ENCODE data around the gene GABBR2. TPM values are rescaled to one million over a fixed set of nuclear protein-coding genes. Genes with fewer than 3 reads are reported as not detected.

GABBR2 gene
- total and polyA plus RNA-seq, 2 of the 8 experiments (the other 6 are each of a cell fraction or from before 2014, with no cell fraction given): 0.50 to 1.2 TPM

GRCh38 chr9:98549401-98549800, 159.3 kb downstream of the GABBR2 start:
- Histone ChIP-seq H3K79me1 (ENCODE audit: low read depth, low read length) (no peaks in the 10 kb centered on the region), H3K9ac (replicated peaks in 1 of 4; ENCODE audit: extremely low read depth in 1 of 4, low read depth in 3 of 4, low read length in 3 of 4) (no peak overlapping the region), H4K5ac (ENCODE audit: insufficient read length, low read depth, low read length) (no peak overlapping the region), H2BK5ac (ENCODE audit: low read depth, low read length) (no peak overlapping the region), H2BK120ac (replicated peaks; ENCODE audit: low read depth, low read length) (no peak overlapping the region), H3K4me2 (ENCODE audit: insufficient read depth in 1 of 2, low read depth in 2 of 2, low read length in 2 of 2) (no peak overlapping the region), H3K23me2 (ENCODE audit: low read depth, low read length) (no peaks in the 10 kb centered on the region), H3K79me2 (ENCODE audit: control insufficient read depth in 1 of 2, insufficient read depth in 2 of 2, low read length in 2 of 2) (no peaks in the 10 kb centered on the region), H4K20me1 (replicated peaks in 1 of 2; ENCODE audit: control insufficient read depth in 1 of 2, insufficient read depth in 2 of 2, low read length in 2 of 2) (no peaks in the 10 kb centered on the region), H2BK12ac (ENCODE audit: low read depth, low read length) (no peak overlapping the region), H2BK15ac (ENCODE audit: low read length) (no peak overlapping the region), H4K8ac (ENCODE audit: extremely low read depth, insufficient read depth, low read length) (no peak overlapping the region), H3K4ac (replicated peaks; ENCODE audit: insufficient read length, low read depth, low read length) (no peak overlapping the region), H3K4me3 (ENCODE audit: extremely low read depth in 1 of 4, insufficient read depth in 2 of 4, low read depth in 3 of 4, low read length in 4 of 4) (no peak overlapping the region), H3K18ac (ENCODE audit: extremely low read depth, low read length) (no peak overlapping the region), H3K9me3 (ENCODE audit: insufficient read depth in 2 of 2, low read depth in 1 of 2, low read length in 1 of 2) (no peaks in the 10 kb centered on the region), H3K27me3 (replicated peaks in 1 of 4; ENCODE audit: control insufficient read depth in 3 of 4, extremely low read depth in 1 of 4, insufficient read depth in 3 of 4, low read length in 3 of 4) (no peaks in the 10 kb centered on the region), H3K4me1 (replicated peaks in 1 of 4; ENCODE audit: control insufficient read depth in 3 of 4, insufficient read depth in 4 of 4, low read length in 3 of 4) (no peaks in the 10 kb centered on the region), H3K27ac (ENCODE audit: low read depth, low read length) (no peak overlapping the region), H3K14ac (ENCODE audit: insufficient read length) (no peak overlapping the region), H2AK5ac (ENCODE audit: low read depth, low read length) (no peak overlapping the region), H2BK20ac (ENCODE audit: low read length) (no peak overlapping the region), H2AFZ (ENCODE audit: low read length) (no peak overlapping the region), H3K36me3 (ENCODE audit: control insufficient read depth in 2 of 4, insufficient read depth in 4 of 4, low read length in 3 of 4) (no peaks in the 10 kb centered on the region), H4K91ac (replicated peaks; ENCODE audit: insufficient read length, low read length) (no peak overlapping the region), H3K23ac (ENCODE audit: insufficient read length) (no peak overlapping the region), H3K56ac (replicated peaks; ENCODE audit: insufficient read length, low read depth, low read length) (no peak overlapping the region)
- POLR2A ChIA-PET (ENCODE audit: partially characterized antibody): no interaction called here
- CTCF ChIA-PET (ENCODE audit: partially characterized antibody): interaction anchor here (1.4 kb wide), 1 partner anchor 12 kb away, joined by 6 read pairs; no protein-coding TSS in a partner anchor
- no peak for FAIRE-seq
- DNase-seq (ENCODE audit: low read depth in 1 of 2, low spot score in 2 of 2): no peak
- 84% methylated on average over 3 of the region's 3 CpGs; no CpG with 5 or more reads in 1 of the 2 experiments for WGBS, 2 experiments (ENCODE audit: extremely low coverage in 1 of 2, insufficient coverage in 1 of 2, insufficient read length in 1 of 2, insufficient replicate concordance in 2 of 2, low coverage in 1 of 2, low lambda C conversion rate in 2 of 2, missing lambda C conversion rate in 1 of 2)
- TF ChIP-seq CEBPB (IDR thresholded peaks at IDR 0.05; ENCODE audit: low read depth, low read length) (no peak), TEAD4 (IDR thresholded peaks at IDR 0.05; ENCODE audit: low read depth, low read length) (no peak), CBX5 (IDR thresholded peaks at IDR 0.05; ENCODE audit: low read depth, low read length) (no peak), CHD2 (IDR thresholded peaks at IDR 0.05; ENCODE audit: low read length) (no peak), BCL11A (IDR thresholded peaks at IDR 0.05; ENCODE audit: low read depth in 2 of 2, low read length in 2 of 2) (no peak), RBBP5 (IDR thresholded peaks at IDR 0.05; ENCODE audit: borderline replicate concordance, low read depth, low read length) (no peak), CTCF (IDR thresholded peaks at IDR 0.05; ENCODE audit: control extremely low read depth in 1 of 3, insufficient read depth in 1 of 3, low read depth in 1 of 3, low read length in 3 of 3) (no peak), ATF3 (IDR thresholded peaks at IDR 0.05; ENCODE audit: insufficient read depth, low read depth, low read length) (no peak), FOSL1 (IDR thresholded peaks at IDR 0.05; ENCODE audit: insufficient read depth, low read depth, low read length) (no peak), SAP30 (IDR thresholded peaks at IDR 0.05; ENCODE audit: insufficient read depth, insufficient replicate concordance, low read length) (no peak), BACH1 (IDR thresholded peaks at IDR 0.05; ENCODE audit: low read length) (no peak), RXRA (IDR thresholded peaks at IDR 0.05; ENCODE audit: insufficient read depth, low read depth, low read length) (no peak)

Measured in H1 (cell line).